AG10803 (cell line): ENCODE data around the gene SMYD3.
"Not testable (repeated sequence)": the region's sequence is repeated elsewhere in the genome, so short reads cannot be mapped to it uniquely, and the experiment has no call there.

Source experiments
- DNase-seq: peaks from one replicate; pipeline ENCODE4 v3.0.0; 2010; ENCODE audit warnings: low read depth
- H3K4me3 ChIP-seq: 2 replicates; pipeline ENCODE4 v1.5.1; 2011; ENCODE audit warnings: mild to moderate bottlenecking, low read length, control low read depth
- TF ChIP-seq, protein P1 (sequence below): conservative IDR thresholded peaks from 2 replicates; pipeline ENCODE4 v1.5.1; 2011; ENCODE audit warnings: mild to moderate bottlenecking, low read length, control low read depth, inconsistent platforms

The SMYD3 gene

DNA sequence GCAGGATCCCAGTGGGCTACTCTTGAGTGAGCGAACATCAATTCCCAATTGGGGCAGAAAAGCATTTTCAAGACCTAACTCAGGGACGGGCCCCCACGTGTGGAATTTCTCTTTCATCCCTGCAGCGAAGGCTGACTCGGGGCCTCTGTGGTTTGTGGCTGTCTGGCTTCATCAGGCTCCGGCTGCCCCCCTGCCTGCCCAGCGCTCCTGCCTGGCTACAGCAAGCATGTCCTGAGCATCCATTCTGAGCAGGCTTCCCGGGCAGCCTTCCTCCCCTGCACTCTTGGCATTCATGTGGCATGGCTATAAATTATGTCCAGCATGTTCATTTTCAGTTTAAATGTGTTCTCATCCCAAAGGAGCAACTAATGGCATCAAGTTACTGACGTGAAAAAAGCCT, 764.2 kb downstream of the SMYD3 start:
- DNase-seq: peak; percentile 65
- no peak overlapping the region for H3K4me3 ChIP-seq
- TF ChIP-seq, protein P1, sequence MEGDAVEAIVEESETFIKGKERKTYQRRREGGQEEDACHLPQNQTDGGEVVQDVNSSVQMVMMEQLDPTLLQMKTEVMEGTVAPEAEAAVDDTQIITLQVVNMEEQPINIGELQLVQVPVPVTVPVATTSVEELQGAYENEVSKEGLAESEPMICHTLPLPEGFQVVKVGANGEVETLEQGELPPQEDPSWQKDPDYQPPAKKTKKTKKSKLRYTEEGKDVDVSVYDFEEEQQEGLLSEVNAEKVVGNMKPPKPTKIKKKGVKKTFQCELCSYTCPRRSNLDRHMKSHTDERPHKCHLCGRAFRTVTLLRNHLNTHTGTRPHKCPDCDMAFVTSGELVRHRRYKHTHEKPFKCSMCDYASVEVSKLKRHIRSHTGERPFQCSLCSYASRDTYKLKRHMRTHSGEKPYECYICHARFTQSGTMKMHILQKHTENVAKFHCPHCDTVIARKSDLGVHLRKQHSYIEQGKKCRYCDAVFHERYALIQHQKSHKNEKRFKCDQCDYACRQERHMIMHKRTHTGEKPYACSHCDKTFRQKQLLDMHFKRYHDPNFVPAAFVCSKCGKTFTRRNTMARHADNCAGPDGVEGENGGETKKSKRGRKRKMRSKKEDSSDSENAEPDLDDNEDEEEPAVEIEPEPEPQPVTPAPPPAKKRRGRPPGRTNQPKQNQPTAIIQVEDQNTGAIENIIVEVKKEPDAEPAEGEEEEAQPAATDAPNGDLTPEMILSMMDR: no peak

DNA sequence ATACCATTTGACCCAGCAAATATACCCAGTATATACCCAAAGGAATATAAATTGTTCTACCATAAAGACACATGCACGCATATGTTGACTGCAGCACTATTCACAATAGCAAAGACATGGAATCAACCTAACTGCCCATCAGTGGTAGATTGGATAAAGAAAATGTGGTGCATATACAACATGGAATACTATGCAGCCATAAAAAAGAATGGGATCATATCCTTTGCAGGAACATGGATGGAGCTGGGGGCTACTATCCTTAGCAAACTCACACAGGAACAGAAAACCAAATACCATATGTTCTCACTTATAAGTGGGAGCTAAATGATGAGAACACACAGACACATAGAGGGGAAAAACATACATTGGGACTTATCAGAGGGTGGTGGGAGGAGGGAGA, 766.7 kb downstream of the SMYD3 start:
- H3K4me3 ChIP-seq, DNase-seq: not testable (repeated sequence)

DNA sequence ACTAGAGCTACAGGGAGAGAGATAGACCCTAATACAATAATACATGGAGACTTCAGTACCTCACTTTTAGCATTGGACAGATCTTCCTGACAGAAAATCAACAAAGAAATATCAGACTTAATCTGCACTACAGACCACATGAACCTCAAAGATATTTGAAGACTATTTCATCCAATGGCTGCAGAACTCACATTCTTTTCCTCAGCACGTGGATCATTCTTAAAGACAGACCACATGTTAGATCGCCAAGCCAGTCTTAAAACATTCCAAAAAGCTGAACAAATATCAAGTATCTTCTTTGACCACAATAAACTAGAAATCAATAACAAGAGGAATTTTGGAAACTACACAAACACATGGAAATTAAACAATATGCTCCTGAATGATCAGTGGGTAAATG, 776.3 kb downstream of the SMYD3 start:
- TF ChIP-seq, protein P1: no peak
- H3K4me3 ChIP-seq: no peak overlapping the region
- peak; percentile 45 for DNase-seq

DNA sequence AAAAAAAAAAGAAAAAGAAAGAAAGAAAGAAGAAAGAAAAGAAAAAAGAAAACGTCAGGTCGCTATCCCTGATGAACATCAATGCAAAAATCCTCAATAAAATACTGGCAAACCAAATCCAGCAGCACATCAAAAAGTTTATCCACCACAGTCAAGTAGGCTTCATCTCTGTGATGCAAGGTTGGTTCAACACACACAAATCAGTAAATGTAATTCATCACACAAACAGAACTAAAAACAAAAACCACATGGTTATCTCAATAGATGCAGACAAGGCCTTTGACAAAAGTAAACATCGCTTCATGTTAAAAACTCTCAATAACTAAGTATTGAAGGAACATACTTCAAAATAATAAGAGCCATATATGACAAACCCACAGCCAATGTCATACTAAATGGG, 779.0 kb downstream of the SMYD3 start:
- H3K4me3 ChIP-seq, DNase-seq: not testable (repeated sequence)

DNA sequence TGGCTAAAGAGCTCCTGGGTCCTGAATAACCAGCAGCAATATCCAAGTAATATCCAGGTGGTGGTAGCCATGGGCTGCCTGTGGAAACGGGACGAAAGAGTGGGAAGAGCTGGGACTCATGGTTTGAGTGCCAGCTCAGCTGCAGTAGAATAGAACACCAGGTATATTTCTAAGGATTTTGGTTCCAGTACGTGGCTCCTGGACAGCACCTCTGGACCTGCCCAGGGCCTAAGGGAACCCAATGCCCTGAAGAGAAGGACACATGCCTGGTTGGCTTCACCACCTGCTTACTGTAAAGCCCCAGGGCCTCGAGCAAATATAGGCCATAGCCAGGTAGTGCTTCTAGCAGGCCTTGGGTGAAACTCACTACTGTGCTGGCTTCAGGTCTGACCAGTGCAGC, 785.6 kb downstream of the SMYD3 start:
- DNase-seq: no peak
- H3K4me3 ChIP-seq: no peak overlapping the region
- TF ChIP-seq, protein P1: no peak

DNA sequence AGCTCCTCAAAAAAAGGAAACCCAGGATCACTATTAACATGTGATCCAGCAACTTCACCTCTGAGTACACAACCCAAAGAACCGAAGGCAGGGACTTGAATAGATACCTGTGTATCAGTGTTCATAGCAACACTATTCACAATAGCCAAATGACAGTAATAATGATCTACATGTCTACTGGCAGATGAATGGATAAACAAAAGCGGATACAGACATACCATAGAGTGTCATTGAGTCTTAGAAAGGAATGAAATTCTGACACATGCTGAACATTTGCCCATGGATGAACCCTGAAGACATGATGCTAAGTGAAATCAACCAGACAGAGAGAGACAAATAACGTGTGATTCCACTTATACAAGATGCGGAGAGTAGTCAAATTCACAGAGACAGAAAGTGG, 788.1 kb downstream of the SMYD3 start:
- TF ChIP-seq, protein P1: no peak
- no peak for DNase-seq

DNA sequence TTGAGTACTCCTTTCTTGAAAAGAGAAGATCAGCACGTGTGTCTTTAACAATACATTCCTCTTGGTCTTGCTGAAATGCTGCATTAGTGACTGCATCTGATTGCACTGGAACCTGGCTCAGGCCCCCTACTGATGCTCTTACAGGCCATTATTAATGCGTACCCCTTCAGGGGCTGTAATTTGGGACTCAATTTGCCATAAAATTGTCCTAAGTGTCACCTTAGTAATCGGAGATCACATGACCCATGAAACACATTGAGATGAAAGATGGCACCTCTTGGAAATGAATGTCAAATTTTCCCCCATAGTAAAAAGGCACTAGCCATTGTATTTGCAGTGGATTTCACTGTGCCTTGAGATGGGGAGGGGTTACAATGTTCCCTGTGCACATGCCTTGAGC, 789.0 kb downstream of the SMYD3 start:
- no peak for DNase-seq
- H3K4me3 ChIP-seq: no peak overlapping the region
- TF ChIP-seq, protein P1: no peak

More for the DNA sequence above, 788.1 kb downstream of the SMYD3 start:
- H3K4me3 ChIP-seq: no peak overlapping the region

DNA sequence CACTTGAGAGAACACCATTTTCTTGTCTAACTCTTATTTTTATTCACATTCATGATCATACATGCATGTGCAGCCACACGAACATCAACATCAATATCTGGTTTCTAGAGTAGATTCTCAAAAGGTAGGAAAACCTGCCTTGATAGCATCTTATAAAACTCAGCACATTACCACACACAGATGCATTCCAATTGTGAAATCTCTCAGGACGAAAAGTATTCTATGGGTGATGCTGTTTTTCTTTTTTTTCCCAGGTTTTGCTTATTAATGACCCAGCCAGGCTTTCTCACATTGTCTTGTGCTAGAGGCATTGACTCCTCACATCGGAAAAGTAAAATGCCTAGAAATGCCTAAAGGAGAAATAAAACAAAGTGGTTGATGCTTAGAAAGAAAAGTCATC, 789.5 kb downstream of the SMYD3 start:
- no peak overlapping the region for H3K4me3 ChIP-seq
- peak; percentile 11 for DNase-seq
- TF ChIP-seq, protein P1: no peak
